ENCODE results near the gene CEP70.
"Not testable (repeated sequence)": the region's sequence is repeated elsewhere in the genome, so short reads cannot be mapped to it uniquely, and the experiment has no call there.

Gene CEP70

GRCh38 chr3:138493804-138494606 is 100.1 kb downstream of the CEP70 start:
- Histone ChIP-seq H3K4me2 (ENCODE audit: low read length) (no peak overlapping the region), H3K27ac (ENCODE audit: low read depth, low read length, poor library complexity, severe bottlenecking) (no peak overlapping the region), H3K9me3 (ENCODE audit: low read length) (0 out of 2 replicates have a peak, but pooled peaks cover 2% of the 10 kb centered on the region)

GRCh38 chr3:138492980-138493675 is 100.9 kb downstream of the CEP70 start:
- no peaks in the 10 kb centered on the region for H3K4me1 ChIP-seq (ENCODE audit: insufficient read depth, low read length, severe bottlenecking)
- no peak for TF ChIP-seq EZH2 (IDR thresholded peaks at IDR 0.05; ENCODE audit: borderline replicate concordance, low read length)
- TF ChIP-seq CTCF (IDR thresholded peaks at IDR 0.05; ENCODE audit: low read length): no peak
- no peaks in the 10 kb centered on the region for H3K79me2 ChIP-seq (ENCODE audit: insufficient read depth, low read length)
- no peak overlapping the region for H3K27ac ChIP-seq (ENCODE audit: low read depth, low read length, poor library complexity, severe bottlenecking)
- H2AFZ ChIP-seq (ENCODE audit: low read length): no peak overlapping the region
- no peaks in the 10 kb centered on the region for H4K20me1 ChIP-seq (ENCODE audit: insufficient read depth, low read length)
- no peaks in the 10 kb centered on the region for H3K9me2 ChIP-seq (ENCODE audit: low read depth, low read length)
- H3K9ac ChIP-seq (ENCODE audit: low read length): no peak overlapping the region
- H3K36me3 ChIP-seq (ENCODE audit: insufficient read depth, low read length): peaks cover 4% of the 10 kb centered on the region; the same call in 1 of the 2 replicates
- no peaks in the 10 kb centered on the region for H3K27me3 ChIP-seq (ENCODE audit: insufficient read depth, low read length)
- no peak overlapping the region for H3K4me3 ChIP-seq (ENCODE audit: low read depth, low read length, poor library complexity, severe bottlenecking)
- no peak overlapping the region for H3K4me2 ChIP-seq (ENCODE audit: low read length)
- 0 out of 2 replicates have a peak, but pooled peaks cover 2% of the 10 kb centered on the region for H3K9me3 ChIP-seq (ENCODE audit: low read length)
- no peaks in the 10 kb centered on the region for H3F3A ChIP-seq (ENCODE audit: insufficient read depth, low read length)

More at GRCh38 chr3:138493804-138494606, 100.1 kb downstream of the CEP70 start:
- Histone ChIP-seq H3K27me3 (ENCODE audit: insufficient read depth, low read length) (no peaks in the 10 kb centered on the region), H3K79me2 (ENCODE audit: insufficient read depth, low read length) (no peaks in the 10 kb centered on the region), H4K20me1 (ENCODE audit: insufficient read depth, low read length) (no peaks in the 10 kb centered on the region), H2AFZ (ENCODE audit: low read length) (no peak overlapping the region), H3K4me1 (ENCODE audit: insufficient read depth, low read length, severe bottlenecking) (no peaks in the 10 kb centered on the region), H3K9ac (ENCODE audit: low read length) (no peak overlapping the region), H3F3A (ENCODE audit: insufficient read depth, low read length) (no peaks in the 10 kb centered on the region), H3K9me2 (ENCODE audit: low read depth, low read length) (no peaks in the 10 kb centered on the region), H3K4me3 (ENCODE audit: low read depth, low read length, poor library complexity, severe bottlenecking) (no peak overlapping the region), H3K36me3 (ENCODE audit: insufficient read depth, low read length) (peaks cover 4% of the 10 kb centered on the region; the same call in 1 of the 2 replicates)
- TF ChIP-seq CTCF (IDR thresholded peaks at IDR 0.05; ENCODE audit: low read length) (no peak), EZH2 (IDR thresholded peaks at IDR 0.05; ENCODE audit: borderline replicate concordance, low read length) (no peak)

- Histone ChIP-seq H3K9me2 (ENCODE audit: low read depth, low read length) (no peaks in the 10 kb centered on the region), H3K9me3 (ENCODE audit: low read length) (peaks cover 14% of the 10 kb centered on the region), H3K36me3 (ENCODE audit: insufficient read depth, low read length) (peaks cover 4% of the 10 kb centered on the region; the same call in 1 of the 2 replicates), H4K20me1 (ENCODE audit: insufficient read depth, low read length) (no peaks in the 10 kb centered on the region), H3K9ac (ENCODE audit: low read length) (no peak overlapping the region), H3K4me3 (ENCODE audit: low read depth, low read length, poor library complexity, severe bottlenecking) (no peak overlapping the region), H3K27me3 (ENCODE audit: insufficient read depth, low read length) (no peaks in the 10 kb centered on the region), H3F3A (ENCODE audit: insufficient read depth, low read length) (no peaks in the 10 kb centered on the region), H3K4me1 (ENCODE audit: insufficient read depth, low read length, severe bottlenecking) (no peaks in the 10 kb centered on the region), H3K79me2 (ENCODE audit: insufficient read depth, low read length) (no peaks in the 10 kb centered on the region), H2AFZ (ENCODE audit: low read length) (no peak overlapping the region), H3K27ac (ENCODE audit: low read depth, low read length, poor library complexity, severe bottlenecking) (no peak overlapping the region), H3K4me2 (ENCODE audit: low read length) (no peak overlapping the region)
- TF ChIP-seq CTCF (IDR thresholded peaks at IDR 0.05; ENCODE audit: low read length): no peak
- TF ChIP-seq EZH2 (IDR thresholded peaks at IDR 0.05; ENCODE audit: borderline replicate concordance, low read length): no peak
These were observed 102.1 kb downstream of the CEP70 start for GRCh38 chr3:138491971-138492370.

- not testable (repeated sequence) for H3K9ac ChIP-seq (ENCODE audit: low read length); H2AFZ ChIP-seq (ENCODE audit: low read length); H4K20me1 ChIP-seq (ENCODE audit: insufficient read depth, low read length); H3K4me2 ChIP-seq (ENCODE audit: low read length); H3K79me2 ChIP-seq (ENCODE audit: insufficient read depth, low read length); H3K27ac ChIP-seq (ENCODE audit: low read depth, low read length, poor library complexity, severe bottlenecking); H3K9me2 ChIP-seq (ENCODE audit: low read depth, low read length); H3K36me3 ChIP-seq (ENCODE audit: insufficient read depth, low read length); H3K27me3 ChIP-seq (ENCODE audit: insufficient read depth, low read length); H3F3A ChIP-seq (ENCODE audit: insufficient read depth, low read length); H3K4me3 ChIP-seq (ENCODE audit: low read depth, low read length, poor library complexity, severe bottlenecking); H3K4me1 ChIP-seq (ENCODE audit: insufficient read depth, low read length, severe bottlenecking)
- peaks cover 15% of the 10 kb centered on the region for H3K9me3 ChIP-seq (ENCODE audit: low read length)
These were observed 107.5 kb downstream of the CEP70 start for GRCh38 chr3:138486580-138486979.

- H3K9me2 ChIP-seq (ENCODE audit: low read depth, low read length); H3K4me3 ChIP-seq (ENCODE audit: low read depth, low read length, poor library complexity, severe bottlenecking); H3K4me2 ChIP-seq (ENCODE audit: low read length); H4K20me1 ChIP-seq (ENCODE audit: insufficient read depth, low read length); H2AFZ ChIP-seq (ENCODE audit: low read length); H3K27ac ChIP-seq (ENCODE audit: low read depth, low read length, poor library complexity, severe bottlenecking); H3K9ac ChIP-seq (ENCODE audit: low read length); H3K27me3 ChIP-seq (ENCODE audit: insufficient read depth, low read length); H3K4me1 ChIP-seq (ENCODE audit: insufficient read depth, low read length, severe bottlenecking); H3K36me3 ChIP-seq (ENCODE audit: insufficient read depth, low read length); H3F3A ChIP-seq (ENCODE audit: insufficient read depth, low read length); H3K79me2 ChIP-seq (ENCODE audit: insufficient read depth, low read length): not testable (repeated sequence)
- H3K9me3 ChIP-seq (ENCODE audit: low read length): peaks cover 15% of the 10 kb centered on the region
These were observed 109.4 kb downstream of the CEP70 start for GRCh38 chr3:138484672-138485071.

All from OCI-LY1 (cell line).